ENCODE measurements around the gene EEFSEC. TPM values are rescaled to one million over a fixed set of nuclear protein-coding genes. Genes with fewer than 3 reads are reported as not detected.

Gene EEFSEC
- total RNA-seq, 1 donor from 2014 or later: 18.7 TPM

GRCh38 chr3:128379367-128380160, 226.3 kb downstream of the EEFSEC start:
- no peak for DNase-seq (ENCODE audit: low spot score)
- Mint-ChIP-seq H3K9me3 (no peaks in the 10 kb centered on the region), H3K4me1 (ENCODE audit: low read depth) (no peaks in the 10 kb centered on the region), H3K27me3 (ENCODE audit: insufficient read depth) (no peaks in the 10 kb centered on the region), H3K4me3 (no peak overlapping the region), H3K36me3 (ENCODE audit: low read depth) (no peaks in the 10 kb centered on the region), H3K27ac (no peak overlapping the region)
- intact Hi-C loops (cut with micrococcal nuclease): no loop called here

- Mint-ChIP-seq H3K4me3 (no peak overlapping the region), H3K4me1 (ENCODE audit: low read depth) (no peaks in the 10 kb centered on the region), H3K27me3 (ENCODE audit: insufficient read depth) (no peaks in the 10 kb centered on the region), H3K36me3 (ENCODE audit: low read depth) (no peaks in the 10 kb centered on the region), H3K27ac (no peak overlapping the region), H3K9me3 (no peaks in the 10 kb centered on the region)
- no peak for DNase-seq (ENCODE audit: low spot score)
- intact Hi-C loops (cut with micrococcal nuclease): no loop called here
Observed at GRCh38 chr3:128380295-128380694, 227.0 kb downstream of the EEFSEC start.

GRCh38 chr3:128380719-128381118, 227.4 kb downstream of the EEFSEC start:
- no peaks in the 10 kb centered on the region for H3K27me3 Mint-ChIP-seq (ENCODE audit: insufficient read depth)
- H3K9me3 Mint-ChIP-seq: no peaks in the 10 kb centered on the region
- no peak overlapping the region for H3K27ac Mint-ChIP-seq
- no peaks in the 10 kb centered on the region for H3K4me1 Mint-ChIP-seq (ENCODE audit: low read depth)
- H3K4me3 Mint-ChIP-seq: no peak overlapping the region
- no peaks in the 10 kb centered on the region for H3K36me3 Mint-ChIP-seq (ENCODE audit: low read depth)
- no peak for DNase-seq (ENCODE audit: low spot score)
- intact Hi-C loops (cut with micrococcal nuclease): no loop called here

GRCh38 chr3:128381609-128382008, 228.3 kb downstream of the EEFSEC start:
- Mint-ChIP-seq H3K9me3 (no peaks in the 10 kb centered on the region), H3K4me3 (no peak overlapping the region), H3K27me3 (ENCODE audit: insufficient read depth) (no peaks in the 10 kb centered on the region), H3K36me3 (ENCODE audit: low read depth) (no peaks in the 10 kb centered on the region), H3K4me1 (ENCODE audit: low read depth) (no peaks in the 10 kb centered on the region), H3K27ac (no peak overlapping the region)
- intact Hi-C loops (cut with micrococcal nuclease): no loop called here
- no peak for DNase-seq (ENCODE audit: low spot score)

- no peak overlapping the region for H3K27ac Mint-ChIP-seq
- DNase-seq (ENCODE audit: low spot score): no peak
- H3K9me3 Mint-ChIP-seq: no peaks in the 10 kb centered on the region
- no peaks in the 10 kb centered on the region for H3K4me1 Mint-ChIP-seq (ENCODE audit: low read depth)
- no peaks in the 10 kb centered on the region for H3K27me3 Mint-ChIP-seq (ENCODE audit: insufficient read depth)
- no peaks in the 10 kb centered on the region for H3K36me3 Mint-ChIP-seq (ENCODE audit: low read depth)
- intact Hi-C loops (cut with micrococcal nuclease): no loop called here
- H3K4me3 Mint-ChIP-seq: no peak overlapping the region
Observed at GRCh38 chr3:128382221-128382807, 229.0 kb downstream of the EEFSEC start.

- DNase-seq (ENCODE audit: low spot score): no peak
- no peaks in the 10 kb centered on the region for H3K4me1 Mint-ChIP-seq (ENCODE audit: low read depth)
- no peak overlapping the region for H3K27ac Mint-ChIP-seq
- no peaks in the 10 kb centered on the region for H3K27me3 Mint-ChIP-seq (ENCODE audit: insufficient read depth)
- H3K4me3 Mint-ChIP-seq: no peak overlapping the region
- intact Hi-C loops (cut with micrococcal nuclease): no loop called here
- no peaks in the 10 kb centered on the region for H3K36me3 Mint-ChIP-seq (ENCODE audit: low read depth)
- no peaks in the 10 kb centered on the region for H3K9me3 Mint-ChIP-seq
Observed at GRCh38 chr3:128383316-128384235, 230.3 kb downstream of the EEFSEC start.

- no peaks in the 10 kb centered on the region for H3K27me3 Mint-ChIP-seq (ENCODE audit: insufficient read depth)
- H3K4me1 Mint-ChIP-seq (ENCODE audit: low read depth): no peaks in the 10 kb centered on the region
- no peak overlapping the region for H3K4me3 Mint-ChIP-seq
- H3K36me3 Mint-ChIP-seq (ENCODE audit: low read depth): no peaks in the 10 kb centered on the region
- intact Hi-C loops (cut with micrococcal nuclease): no loop called here
- no peak overlapping the region for H3K27ac Mint-ChIP-seq
- no peak for DNase-seq (ENCODE audit: low spot score)
- H3K9me3 Mint-ChIP-seq: no peaks in the 10 kb centered on the region
Observed at GRCh38 chr3:128385080-128385832, 232.0 kb downstream of the EEFSEC start.

- Mint-ChIP-seq H3K36me3 (ENCODE audit: low read depth) (no peaks in the 10 kb centered on the region), H3K4me3 (no peak overlapping the region)
- intact Hi-C loops (cut with micrococcal nuclease): no loop called here
Observed at GRCh38 chr3:128388932-128389331, 235.7 kb downstream of the EEFSEC start.

GRCh38 chr3:128390867-128391266, 237.6 kb downstream of the EEFSEC start:
- H3K27ac Mint-ChIP-seq: no peak overlapping the region
- no peak overlapping the region for H3K4me3 Mint-ChIP-seq
- no peaks in the 10 kb centered on the region for H3K9me3 Mint-ChIP-seq
- H3K27me3 Mint-ChIP-seq (ENCODE audit: insufficient read depth): no peaks in the 10 kb centered on the region
- no peak for DNase-seq (ENCODE audit: low spot score)
- no peaks in the 10 kb centered on the region for H3K36me3 Mint-ChIP-seq (ENCODE audit: low read depth)
- no peaks in the 10 kb centered on the region for H3K4me1 Mint-ChIP-seq (ENCODE audit: low read depth)
- intact Hi-C loops (cut with micrococcal nuclease): no loop called here

More at GRCh38 chr3:128388932-128389331, 235.7 kb downstream of the EEFSEC start:
- H3K27me3 Mint-ChIP-seq (ENCODE audit: insufficient read depth): no peaks in the 10 kb centered on the region
- H3K4me1 Mint-ChIP-seq (ENCODE audit: low read depth): no peaks in the 10 kb centered on the region
- DNase-seq (ENCODE audit: low spot score): no peak
- no peaks in the 10 kb centered on the region for H3K9me3 Mint-ChIP-seq
- no peak overlapping the region for H3K27ac Mint-ChIP-seq

- no peak overlapping the region for H3K4me3 Mint-ChIP-seq
- no peaks in the 10 kb centered on the region for H3K27me3 Mint-ChIP-seq (ENCODE audit: insufficient read depth)
- no peaks in the 10 kb centered on the region for H3K36me3 Mint-ChIP-seq (ENCODE audit: low read depth)
- H3K9me3 Mint-ChIP-seq: no peaks in the 10 kb centered on the region
- H3K27ac Mint-ChIP-seq: no peak overlapping the region
- H3K4me1 Mint-ChIP-seq (ENCODE audit: low read depth): no peaks in the 10 kb centered on the region
- intact Hi-C loops (cut with micrococcal nuclease): no loop called here
- no peak for DNase-seq (ENCODE audit: low spot score)
Observed at GRCh38 chr3:128392021-128392420, 238.7 kb downstream of the EEFSEC start.

GRCh38 chr3:128392818-128393544, 239.7 kb downstream of the EEFSEC start:
- no peak for DNase-seq (ENCODE audit: low spot score)

GRCh38 chr3:128394033-128394432, 240.8 kb downstream of the EEFSEC start:
- no peak for DNase-seq (ENCODE audit: low spot score)
- no peaks in the 10 kb centered on the region for H3K27me3 Mint-ChIP-seq (ENCODE audit: insufficient read depth)
- no peaks in the 10 kb centered on the region for H3K4me1 Mint-ChIP-seq (ENCODE audit: low read depth)
- no peak overlapping the region for H3K27ac Mint-ChIP-seq
- no peaks in the 10 kb centered on the region for H3K36me3 Mint-ChIP-seq (ENCODE audit: low read depth)
- intact Hi-C loops (cut with micrococcal nuclease): no loop called here
- H3K4me3 Mint-ChIP-seq: no peak overlapping the region
- no peaks in the 10 kb centered on the region for H3K9me3 Mint-ChIP-seq

More at GRCh38 chr3:128392818-128393544, 239.7 kb downstream of the EEFSEC start:
- no peaks in the 10 kb centered on the region for H3K4me1 Mint-ChIP-seq (ENCODE audit: low read depth)
- H3K36me3 Mint-ChIP-seq (ENCODE audit: low read depth): no peaks in the 10 kb centered on the region
- H3K27ac Mint-ChIP-seq: no peak overlapping the region
- H3K4me3 Mint-ChIP-seq: no peak overlapping the region
- H3K27me3 Mint-ChIP-seq (ENCODE audit: insufficient read depth): no peaks in the 10 kb centered on the region
- intact Hi-C loops (cut with micrococcal nuclease): no loop called here
- no peaks in the 10 kb centered on the region for H3K9me3 Mint-ChIP-seq

Data from activated T-helper 1 cell treated with anti-CD3 and anti-CD28 coated beads, Interleukin-12 subunit alpha, Interleukin-12 subunit beta, Interleukin-2, Interleukin-4 antibody, amounts not matched to agents 30 ng/mL and 10 ng/mL and 1 ng/mL, durations not matched to agents 14 hours and 24 hours and 36 hours (primary cell).